ENCODE data around the gene TPCN2. TPM values are rescaled to one million over a fixed set of nuclear protein-coding genes. Genes with fewer than 3 reads are reported as not detected.

Gene TPCN2
- total RNA-seq, 1 experiment from 2014 or later, result 20.6 TPM

DNA sequence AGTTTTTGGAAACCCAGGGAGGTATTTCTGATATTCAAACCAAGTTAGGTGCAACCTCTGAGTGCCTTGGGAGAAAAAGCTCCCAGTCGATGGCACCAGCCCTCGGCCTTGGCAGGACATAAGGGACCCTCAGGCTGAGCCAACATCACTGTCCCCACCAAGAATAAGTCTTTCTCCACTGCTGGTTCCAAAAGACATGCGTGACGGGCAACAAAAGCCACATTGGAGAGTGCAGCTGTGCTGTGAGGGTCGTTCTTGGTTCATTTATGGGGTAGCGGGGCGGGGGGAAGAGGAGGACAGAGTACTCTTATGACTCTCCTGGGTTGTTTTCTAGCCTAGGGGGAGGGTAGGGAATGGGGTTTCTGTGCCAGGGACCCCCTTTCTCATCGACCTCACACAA, 11.2 kb upstream of the TPCN2 start:
- DNase-seq (ENCODE audit: low read depth, low spot score), result no peak
- intact Hi-C loops (cut with micrococcal nuclease; ENCODE audit: unreplicated experiment) (no loop called here), in situ Hi-C loops (cut with HindIII; ENCODE audit: low pct_unique_long_range_greater_than_20kb, low sequenced_read_pairs) (no loop called here)
- Histone ChIP-seq H3K36me3 (ENCODE audit: control insufficient read depth, insufficient read depth, low read length) (no peaks in the 10 kb centered on the region), H3K4me1 (ENCODE audit: control insufficient read depth, insufficient read depth, low read length) (no peaks in the 10 kb centered on the region), H3K27ac (ENCODE audit: low read length) (no peak overlapping the region), H3K9me3 (ENCODE audit: control insufficient read depth, insufficient read depth, low read depth, low read length) (no peaks in the 10 kb centered on the region), H3K4me3 (ENCODE audit: low read depth in 2 of 2, low read length in 2 of 2) (no peak overlapping the region), H3K27me3 (ENCODE audit: control insufficient read depth, insufficient read depth, low read length) (no peaks in the 10 kb centered on the region)
- ChIA-PET CTCF (no interaction called here), POLR2A (no interaction called here)
- no peak for ATAC-seq
- TF ChIP-seq SIN3A (IDR thresholded peaks at IDR 0.05; ENCODE audit: borderline replicate concordance, insufficient read depth, low read depth, low read length), result no peak
- BruUV-seq (replicated peaks), result no TSS peak

DNA sequence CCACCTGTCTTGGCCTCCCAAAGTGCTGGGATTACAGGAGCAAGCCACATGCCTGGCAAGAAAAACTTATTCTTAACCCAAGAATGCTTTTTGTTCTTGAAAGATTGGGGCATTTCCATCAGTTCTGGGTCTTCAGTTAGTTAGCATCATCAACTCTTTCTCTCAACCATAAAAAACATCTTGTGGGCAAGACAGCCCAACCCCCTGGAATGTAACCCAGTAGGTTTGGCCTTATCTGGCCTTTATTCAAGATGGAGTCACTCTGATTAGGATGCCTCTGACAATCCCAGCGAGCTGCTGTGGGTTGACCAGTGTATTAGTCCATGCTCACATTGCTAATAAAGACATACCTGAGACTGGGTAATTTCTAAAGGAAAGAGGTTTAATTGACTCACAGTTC, 9.2 kb upstream of the TPCN2 start:
- Histone ChIP-seq H3K36me3 (ENCODE audit: control insufficient read depth, insufficient read depth, low read length) (no peaks in the 10 kb centered on the region), H3K9me3 (ENCODE audit: control insufficient read depth, insufficient read depth, low read depth, low read length) (no peaks in the 10 kb centered on the region), H3K27ac (ENCODE audit: low read length) (no peak overlapping the region), H3K4me1 (ENCODE audit: control insufficient read depth, insufficient read depth, low read length) (peaks cover 5% of the 10 kb centered on the region; the same call in 1 of the 2 replicates), H3K27me3 (ENCODE audit: control insufficient read depth, insufficient read depth, low read length) (no peaks in the 10 kb centered on the region), H3K4me3 (ENCODE audit: low read depth in 2 of 2, low read length in 2 of 2) (no peak overlapping the region)
- in situ Hi-C loops (cut with HindIII; ENCODE audit: low pct_unique_long_range_greater_than_20kb, low sequenced_read_pairs), result no loop called here
- DNase-seq (ENCODE audit: low read depth, low spot score), result no peak
- BruUV-seq (replicated peaks), result no TSS peak
- POLR2A ChIA-PET, result interaction anchor here (0.5 kb wide), 1 partner anchor 580 kb away, joined by 11 read pairs; no protein-coding TSS in a partner anchor
- CTCF ChIA-PET, result no interaction called here
- intact Hi-C loops (cut with micrococcal nuclease; ENCODE audit: unreplicated experiment), result no loop called here
- TF ChIP-seq, protein P1, sequence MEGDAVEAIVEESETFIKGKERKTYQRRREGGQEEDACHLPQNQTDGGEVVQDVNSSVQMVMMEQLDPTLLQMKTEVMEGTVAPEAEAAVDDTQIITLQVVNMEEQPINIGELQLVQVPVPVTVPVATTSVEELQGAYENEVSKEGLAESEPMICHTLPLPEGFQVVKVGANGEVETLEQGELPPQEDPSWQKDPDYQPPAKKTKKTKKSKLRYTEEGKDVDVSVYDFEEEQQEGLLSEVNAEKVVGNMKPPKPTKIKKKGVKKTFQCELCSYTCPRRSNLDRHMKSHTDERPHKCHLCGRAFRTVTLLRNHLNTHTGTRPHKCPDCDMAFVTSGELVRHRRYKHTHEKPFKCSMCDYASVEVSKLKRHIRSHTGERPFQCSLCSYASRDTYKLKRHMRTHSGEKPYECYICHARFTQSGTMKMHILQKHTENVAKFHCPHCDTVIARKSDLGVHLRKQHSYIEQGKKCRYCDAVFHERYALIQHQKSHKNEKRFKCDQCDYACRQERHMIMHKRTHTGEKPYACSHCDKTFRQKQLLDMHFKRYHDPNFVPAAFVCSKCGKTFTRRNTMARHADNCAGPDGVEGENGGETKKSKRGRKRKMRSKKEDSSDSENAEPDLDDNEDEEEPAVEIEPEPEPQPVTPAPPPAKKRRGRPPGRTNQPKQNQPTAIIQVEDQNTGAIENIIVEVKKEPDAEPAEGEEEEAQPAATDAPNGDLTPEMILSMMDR (IDR thresholded peaks at IDR 0.05), result no peak
- TF ChIP-seq SIN3A (IDR thresholded peaks at IDR 0.05; ENCODE audit: borderline replicate concordance, insufficient read depth, low read depth, low read length) (no peak), TCF7L2 (IDR thresholded peaks at IDR 0.05; ENCODE audit: low read depth, low read length) (no peak), REST (IDR thresholded peaks at IDR 0.05; ENCODE audit: insufficient read depth in 1 of 2, low read depth in 2 of 2, low read length in 1 of 2) (no peak), POLR2AphosphoS5 (IDR thresholded peaks at IDR 0.05; ENCODE audit: low read depth, low read length) (no peak)
- ATAC-seq, result no peak

DNA sequence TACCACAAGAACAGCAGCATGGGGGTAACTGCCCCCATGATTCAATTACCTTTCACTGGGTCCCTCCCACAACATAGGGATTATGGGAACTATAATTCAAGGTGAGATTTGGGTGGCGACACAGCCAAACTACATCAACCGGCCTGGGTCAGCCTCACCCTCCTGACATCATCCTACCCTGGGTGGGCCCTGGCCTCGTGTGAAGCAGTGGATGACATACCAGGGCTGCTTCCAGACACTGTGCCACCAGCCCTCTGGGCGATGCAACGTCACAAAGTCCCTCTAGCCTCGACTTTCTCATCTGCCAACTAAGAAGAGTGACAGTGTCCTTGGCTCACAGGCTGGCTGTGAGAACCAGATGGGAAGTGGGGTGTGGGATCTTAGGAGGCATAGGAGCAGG, 8.7 kb upstream of the TPCN2 start:
- POLR2A ChIA-PET, result no interaction called here
- intact Hi-C loops (cut with micrococcal nuclease; ENCODE audit: unreplicated experiment), result loop anchor here (5.0 kb wide), 1 partner anchor 138 kb away; the partner anchor contains the start of genes IGHMBP2 and MRPL21

More for the DNA sequence above, 8.7 kb upstream of the TPCN2 start:
- peaks cover 7% of the 10 kb centered on the region; the same call in 1 of the 2 replicates for H3K4me1 ChIP-seq (ENCODE audit: control insufficient read depth, insufficient read depth, low read length)
- H3K27me3 ChIP-seq (ENCODE audit: control insufficient read depth, insufficient read depth, low read length), result no peaks in the 10 kb centered on the region
- CTCF ChIA-PET, result interaction anchor here (0.5 kb wide), 1 partner anchor 219 kb away, joined by 3 read pairs; no protein-coding TSS in a partner anchor
- no peak for DNase-seq (ENCODE audit: low read depth, low spot score)
- no peaks in the 10 kb centered on the region for H3K9me3 ChIP-seq (ENCODE audit: control insufficient read depth, insufficient read depth, low read depth, low read length)
- H3K36me3 ChIP-seq (ENCODE audit: control insufficient read depth, insufficient read depth, low read length), result no peaks in the 10 kb centered on the region
- BruUV-seq (replicated peaks), result no TSS peak
- TF ChIP-seq TCF7L2 (IDR thresholded peaks at IDR 0.05; ENCODE audit: low read depth, low read length), result no peak
- TF ChIP-seq REST (IDR thresholded peaks at IDR 0.05; ENCODE audit: insufficient read depth in 1 of 2, low read depth in 2 of 2, low read length in 1 of 2), result no peak
- TF ChIP-seq POLR2AphosphoS5 (IDR thresholded peaks at IDR 0.05; ENCODE audit: low read depth, low read length), result no peak
- in situ Hi-C loops (cut with HindIII; ENCODE audit: low pct_unique_long_range_greater_than_20kb, low sequenced_read_pairs), result no loop called here
- ATAC-seq, result no peak
- no peak overlapping the region for H3K4me3 ChIP-seq (ENCODE audit: low read depth in 2 of 2, low read length in 2 of 2)
- H3K27ac ChIP-seq (ENCODE audit: low read length), result no peak overlapping the region
